Suprapubic skin (tissue), 4 donors: ENCODE data around the gene ELN. TPM values are rescaled to one million over a fixed set of nuclear protein-coding genes. Genes with fewer than 3 reads are reported as not detected.

Experiments
- DNase-seq, 2 donors: peaks; one replicate each; pipeline ENCODE4 v3.0.0-alpha.2; 2019; ENCODE audit warnings: low spot score in 2 of 2
- H3K27ac ChIP-seq: fragments of 200-600 bp; sonication (generic); one replicate; pipeline ENCODE4 v1.5.1; 2019
- H3K27me3 ChIP-seq: fragments of 200-600 bp; sonication (generic); one replicate; pipeline ENCODE4 v1.5.1; 2019
- H3K36me3 ChIP-seq: fragments of 200-600 bp; sonication (generic); one replicate; pipeline ENCODE4 v1.5.1; 2019
- H3K4me1 ChIP-seq: fragments of 200-600 bp; sonication (generic); one replicate; pipeline ENCODE4 v1.5.1; 2019
- H3K4me3 ChIP-seq: fragments of 200-600 bp; sonication (generic); one replicate; pipeline ENCODE4 v1.5.1; 2019; ENCODE audit warnings: mild to moderate bottlenecking
- H3K9me3 ChIP-seq: fragments of 200-600 bp; sonication (generic); one replicate; pipeline ENCODE4 v1.5.1; 2019
- EP300 ChIP-seq: sonication (generic); formaldehyde crosslinking; IDR thresholded peaks from one replicate; pipeline ENCODE4 v1.6.1; 2017; ENCODE audit warnings: antibody characterized with exemption
- POLR2A ChIP-seq, 2 donors: fragments of 450-650 bp; IDR thresholded peaks; one replicate each; pipeline ENCODE4 v1.6.1; 2017; ENCODE audit warnings: antibody characterized with exemption in 2 of 2, mild to moderate bottlenecking in 2 of 2, moderate library complexity in 2 of 2
- POLR2AphosphoS5 ChIP-seq, 3 donors: sonication (generic); formaldehyde crosslinking; IDR thresholded peaks; one replicate each; pipeline ENCODE4 v1.6.1; 2017; ENCODE audit warnings: antibody characterized with exemption in 3 of 3
- WGBS: methylation state at CpG from one replicate; pipeline ENCODE4 v1.1.5; 2018; 5-methylcytosine and 5-hydroxymethylcytosine counted together
- total RNA-seq, 4 donors: library from RNA; depleted of rRNA; stranded (reverse); fragments of >200 nt; gene quantifications; one replicate each; pipeline ENCODE4 v1.1.0, GENCODE V29; 2016
- TF ChIP-seq, protein P1 (sequence below), 2 donors: fragments of 200-600 bp in 1 of 2; fragments of 450-650 bp in 1 of 2; sonication (generic) in 1 of 2; IDR thresholded peaks; one replicate each; pipeline ENCODE4 v1.5.1; 2016 to 2019; ENCODE audit warnings: antibody characterized with exemption in 2 of 2, mild to moderate bottlenecking in 1 of 2, moderate library complexity in 1 of 2

The ELN gene
- total RNA-seq, 4 donors from 2014 or later = 7.7 to 30.7 (median 25.1) TPM

DNA sequence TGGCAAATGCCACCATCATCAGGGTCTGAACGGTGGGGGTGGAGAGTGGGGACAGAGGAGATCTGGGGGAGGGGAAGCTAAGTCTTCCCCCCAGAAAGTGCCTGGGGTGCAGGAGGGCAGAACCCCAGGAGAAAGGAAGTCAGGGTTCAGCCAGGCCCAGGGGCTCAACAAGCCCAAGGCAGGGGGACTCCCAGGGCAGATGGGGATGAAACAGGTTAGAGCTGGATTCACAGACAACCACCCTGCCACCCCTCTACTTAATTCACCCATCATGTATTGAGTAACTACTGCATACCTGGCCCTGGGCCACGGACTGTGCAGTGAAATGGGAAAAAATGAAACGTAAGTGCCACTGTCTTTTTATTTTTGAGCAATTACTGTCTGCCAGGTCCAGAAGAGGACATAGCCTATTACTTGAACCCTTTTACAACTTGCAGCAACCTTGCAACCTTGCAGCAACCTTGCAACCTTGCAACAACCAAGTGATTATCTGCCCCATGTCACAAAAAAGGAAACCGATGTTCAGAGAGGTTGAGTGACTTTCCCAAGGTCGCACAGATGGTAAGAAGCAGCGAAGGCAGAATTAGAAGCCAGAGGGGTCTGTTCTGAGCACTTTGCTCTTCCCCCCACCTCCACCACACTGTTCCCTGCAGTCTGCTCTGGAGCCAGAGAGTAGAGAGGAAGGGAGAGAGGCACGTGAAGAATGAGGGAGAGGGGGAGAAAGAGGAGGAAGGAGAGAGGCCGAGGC is 4.8 kb downstream of the ELN start:
- TF ChIP-seq, protein P1, sequence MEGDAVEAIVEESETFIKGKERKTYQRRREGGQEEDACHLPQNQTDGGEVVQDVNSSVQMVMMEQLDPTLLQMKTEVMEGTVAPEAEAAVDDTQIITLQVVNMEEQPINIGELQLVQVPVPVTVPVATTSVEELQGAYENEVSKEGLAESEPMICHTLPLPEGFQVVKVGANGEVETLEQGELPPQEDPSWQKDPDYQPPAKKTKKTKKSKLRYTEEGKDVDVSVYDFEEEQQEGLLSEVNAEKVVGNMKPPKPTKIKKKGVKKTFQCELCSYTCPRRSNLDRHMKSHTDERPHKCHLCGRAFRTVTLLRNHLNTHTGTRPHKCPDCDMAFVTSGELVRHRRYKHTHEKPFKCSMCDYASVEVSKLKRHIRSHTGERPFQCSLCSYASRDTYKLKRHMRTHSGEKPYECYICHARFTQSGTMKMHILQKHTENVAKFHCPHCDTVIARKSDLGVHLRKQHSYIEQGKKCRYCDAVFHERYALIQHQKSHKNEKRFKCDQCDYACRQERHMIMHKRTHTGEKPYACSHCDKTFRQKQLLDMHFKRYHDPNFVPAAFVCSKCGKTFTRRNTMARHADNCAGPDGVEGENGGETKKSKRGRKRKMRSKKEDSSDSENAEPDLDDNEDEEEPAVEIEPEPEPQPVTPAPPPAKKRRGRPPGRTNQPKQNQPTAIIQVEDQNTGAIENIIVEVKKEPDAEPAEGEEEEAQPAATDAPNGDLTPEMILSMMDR (IDR thresholded peaks at IDR 0.05) = no peak
- no peak for TF ChIP-seq EP300
- H3K9me3 ChIP-seq = no peaks in the 10 kb centered on the region
- peak overlapping the region; percentile 68 for H3K27ac ChIP-seq
- 45% methylated on average over 8 of the region's 8 CpGs for WGBS
- peaks cover 71% of the 10 kb centered on the region for H3K4me1 ChIP-seq
- no peak for DNase-seq
- H3K4me3 ChIP-seq = peak overlapping the region; percentile 55
- H3K27me3 ChIP-seq = peaks cover 6% of the 10 kb centered on the region
- H3K36me3 ChIP-seq = peaks cover 11% of the 10 kb centered on the region

DNA sequence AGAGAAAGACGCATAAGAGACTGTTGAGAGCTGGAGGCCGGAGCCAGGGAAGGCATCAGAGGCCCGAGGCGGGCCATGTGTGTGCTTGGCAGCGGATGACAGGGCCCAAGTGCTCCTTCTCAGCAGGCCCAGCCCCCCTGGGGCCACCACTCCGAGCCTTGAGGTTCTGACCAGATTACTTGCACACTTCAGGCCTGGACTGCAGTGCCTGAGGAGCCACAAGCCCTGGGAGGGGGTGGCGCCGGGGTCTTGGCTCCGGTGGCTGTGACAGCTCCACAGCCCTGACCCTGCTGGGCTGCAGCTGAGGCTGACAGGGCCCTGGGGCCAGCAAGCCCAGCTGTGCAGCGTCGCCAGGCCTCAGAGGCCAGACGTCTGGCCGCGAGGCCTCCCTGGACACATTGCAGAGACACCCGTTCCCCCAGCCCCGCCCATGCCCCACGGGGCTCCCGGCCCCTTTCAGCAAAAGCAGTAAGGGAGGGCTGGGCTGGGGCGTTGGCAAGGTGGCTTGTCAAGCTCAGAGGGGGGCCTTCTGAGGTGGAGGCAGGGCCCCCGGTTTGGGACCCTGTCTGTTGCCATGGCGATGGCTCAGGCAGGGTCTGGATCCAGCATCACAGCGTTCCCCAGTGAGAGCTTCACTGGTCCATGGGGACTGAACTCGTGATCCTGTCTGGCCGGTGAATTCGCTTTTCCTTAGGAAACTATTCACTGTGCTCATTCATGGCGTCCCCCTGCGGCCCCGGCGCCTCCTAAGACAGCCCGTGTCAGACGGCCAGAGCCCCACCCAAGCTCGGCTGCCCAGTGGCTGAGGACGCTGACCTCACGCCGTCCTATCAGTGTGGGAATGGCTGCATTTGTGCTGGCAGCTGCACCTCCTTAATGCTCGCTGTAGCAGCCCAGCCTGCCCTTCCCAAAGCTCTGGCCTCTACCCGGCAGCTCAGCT is 5.7 kb downstream of the ELN start:
- Histone ChIP-seq H3K4me3 (peak overlapping the region; percentile 6), H3K9me3 (no peaks in the 10 kb centered on the region), H3K27ac (peak overlapping the region; percentile 68), H3K36me3 (peaks cover 11% of the 10 kb centered on the region), H3K27me3 (no peaks in the 10 kb centered on the region), H3K4me1 (peaks cover 72% of the 10 kb centered on the region)
- TF ChIP-seq EP300 (no peak), POLR2AphosphoS5 (IDR thresholded peaks at IDR 0.05) (no peak), POLR2A (IDR thresholded peaks at IDR 0.05) (no peak)
- TF ChIP-seq, protein P1 (IDR thresholded peaks at IDR 0.05) = no peak
- peak; percentile 81 to 91 for DNase-seq
- 33% methylated on average over 31 of the region's 37 CpGs for WGBS

DNA sequence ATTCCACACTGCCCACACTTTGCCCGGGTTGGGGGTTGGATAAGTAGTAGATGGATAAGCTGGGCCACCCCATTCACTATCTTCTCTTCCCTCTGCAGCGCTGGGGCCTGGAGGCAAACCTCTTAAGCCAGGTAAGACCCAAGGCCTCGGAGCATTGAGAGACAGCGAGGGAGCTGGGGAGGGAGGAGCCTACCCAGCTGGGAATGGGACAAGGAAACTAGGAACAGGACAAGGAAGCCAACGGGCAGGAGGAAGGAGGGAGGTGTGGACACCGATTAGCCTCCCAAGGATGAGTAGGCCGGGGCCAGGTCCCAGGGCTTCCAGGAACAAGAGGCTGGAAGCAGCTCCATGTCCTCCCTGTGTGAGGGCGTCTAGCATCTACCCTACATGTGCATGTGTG is 9.6 kb downstream of the ELN start:
- DNase-seq = no peak
- peaks cover 63% of the 10 kb centered on the region for H3K4me1 ChIP-seq

DNA sequence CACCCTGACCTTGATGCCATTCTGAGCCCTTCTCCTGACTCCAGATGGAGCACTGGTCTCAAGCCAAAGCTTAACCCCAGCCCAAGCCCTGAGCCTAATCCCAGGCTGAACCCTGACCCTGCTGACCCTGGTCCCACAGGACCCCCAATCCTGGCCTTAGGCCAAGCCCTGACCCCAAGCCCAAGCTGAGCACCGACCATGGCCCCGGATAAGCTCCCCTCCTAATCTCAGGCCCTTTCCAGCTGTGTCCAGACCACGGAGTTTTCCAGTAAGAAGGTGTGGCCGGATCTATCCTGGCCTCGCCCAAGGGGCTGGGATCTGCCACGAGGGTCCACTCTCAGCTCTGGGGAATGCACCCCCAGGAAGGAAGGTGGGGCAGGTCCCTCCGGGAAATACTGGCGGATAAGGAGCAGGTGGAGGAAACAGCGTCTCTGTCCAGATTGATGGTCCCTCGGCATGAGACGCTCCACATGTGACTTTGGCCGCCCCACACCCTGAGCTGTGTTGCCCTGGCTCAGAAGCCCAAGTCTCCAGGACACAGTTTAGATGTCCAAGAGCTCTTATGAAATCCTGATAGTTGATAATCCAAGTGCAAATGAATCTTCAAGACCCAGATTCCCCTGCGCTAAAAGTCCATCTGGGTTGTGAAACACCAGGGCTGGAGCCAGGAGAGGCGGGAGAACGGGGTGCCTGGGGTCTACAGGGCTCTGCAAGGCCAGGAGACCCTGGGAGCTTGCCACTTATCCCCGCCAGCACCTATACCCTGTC is 10.4 kb downstream of the ELN start:
- no peak for DNase-seq
- WGBS = 60% methylated on average over 14 of the region's 16 CpGs
- TF ChIP-seq POLR2AphosphoS5 (IDR thresholded peaks at IDR 0.05) (no peak), EP300 (no peak), POLR2A (IDR thresholded peaks at IDR 0.05) (no peak)
- TF ChIP-seq, protein P1 (IDR thresholded peaks at IDR 0.05) = no peak
- no peaks in the 10 kb centered on the region for H3K27me3 ChIP-seq
- H3K4me3 ChIP-seq = no peak overlapping the region
- H3K9me3 ChIP-seq = no peaks in the 10 kb centered on the region
- peak overlapping the region; percentile 54 for H3K27ac ChIP-seq
- peaks cover 16% of the 10 kb centered on the region for H3K36me3 ChIP-seq
- peaks cover 63% of the 10 kb centered on the region for H3K4me1 ChIP-seq

More for the DNA sequence above, 9.6 kb downstream of the ELN start:
- no peak for TF ChIP-seq POLR2AphosphoS5 (IDR thresholded peaks at IDR 0.05)
- no peak for TF ChIP-seq EP300
- TF ChIP-seq, protein P1 (IDR thresholded peaks at IDR 0.05) = no peak
- TF ChIP-seq POLR2A (IDR thresholded peaks at IDR 0.05) = no peak
- Histone ChIP-seq H3K9me3 (no peaks in the 10 kb centered on the region), H3K27me3 (no peaks in the 10 kb centered on the region), H3K27ac (peak overlapping the region; percentile 54), H3K36me3 (peaks cover 16% of the 10 kb centered on the region), H3K4me3 (no peak overlapping the region)
- 69% methylated on average over 7 of the region's 8 CpGs for WGBS
